KMS-11 (cell line): ENCODE results near the gene DNAJA1.

ENCODE experiments used
- H2AFZ ChIP-seq: fragments of 200-600 bp; sonication (generic); 2 replicates; pipeline ENCODE4 v1.6.1; 2016; ENCODE audit warnings: antibody characterized with exemption, mixed run types, low read depth
- H3K27ac ChIP-seq: fragments of 200-600 bp; sonication (generic); 2 replicates; pipeline ENCODE4 v1.6.1; 2016; ENCODE audit warnings: mild to moderate bottlenecking, mixed run types
- H3K27me3 ChIP-seq: fragments of 200-600 bp; sonication (generic); 2 replicates; pipeline ENCODE4 v1.6.1; 2017; ENCODE audit warnings: mild to moderate bottlenecking, low read depth, mixed run types, moderate library complexity; ENCODE audit not compliant: insufficient read depth
- H3K36me3 ChIP-seq: fragments of 200-600 bp; sonication (generic); 2 replicates; pipeline ENCODE4 v1.6.1; 2017; ENCODE audit warnings: mild to moderate bottlenecking, mixed run types; ENCODE audit not compliant: insufficient read depth
- H3K4me1 ChIP-seq: fragments of 200-600 bp; sonication (generic); 2 replicates; pipeline ENCODE4 v1.6.1; 2016; ENCODE audit warnings: mild to moderate bottlenecking, low read depth, mixed run types; ENCODE audit not compliant: poor library complexity, severe bottlenecking
- H3K4me2 ChIP-seq: fragments of 200-600 bp; sonication (generic); 2 replicates; pipeline ENCODE4 v1.7.0; 2016; ENCODE audit warnings: mild to moderate bottlenecking, mixed run types
- H3K4me3 ChIP-seq: fragments of 200-600 bp; sonication (generic); IDR thresholded peaks from 2 replicates; pipeline ENCODE4 v1.6.1; 2017; ENCODE audit warnings: low read depth, low read length, mixed read lengths; ENCODE audit not compliant: insufficient read depth
- H3K79me2 ChIP-seq: fragments of 200-600 bp; sonication (generic); 2 replicates; pipeline ENCODE4 v1.6.1; 2016; ENCODE audit warnings: low read depth, mixed run types; ENCODE audit not compliant: insufficient read depth
- H3K9ac ChIP-seq: fragments of 200-600 bp; sonication (generic); 2 replicates; pipeline ENCODE4 v1.6.1; 2016; ENCODE audit warnings: mild to moderate bottlenecking, mixed run types
- H4K20me1 ChIP-seq: fragments of 200-600 bp; sonication (generic); 2 replicates; pipeline ENCODE4 v1.6.1; 2016; ENCODE audit warnings: mild to moderate bottlenecking, mixed run types; ENCODE audit not compliant: insufficient read depth
- TF ChIP-seq, protein P1 (sequence below): fragments of 200-600 bp; sonication (generic); conservative IDR thresholded peaks from 2 replicates; pipeline ENCODE4 v1.6.1; 2017; ENCODE audit warnings: low read depth, mild to moderate bottlenecking, antibody characterized with exemption, low read length, moderate library complexity, mixed read lengths

Gene DNAJA1

DNA sequence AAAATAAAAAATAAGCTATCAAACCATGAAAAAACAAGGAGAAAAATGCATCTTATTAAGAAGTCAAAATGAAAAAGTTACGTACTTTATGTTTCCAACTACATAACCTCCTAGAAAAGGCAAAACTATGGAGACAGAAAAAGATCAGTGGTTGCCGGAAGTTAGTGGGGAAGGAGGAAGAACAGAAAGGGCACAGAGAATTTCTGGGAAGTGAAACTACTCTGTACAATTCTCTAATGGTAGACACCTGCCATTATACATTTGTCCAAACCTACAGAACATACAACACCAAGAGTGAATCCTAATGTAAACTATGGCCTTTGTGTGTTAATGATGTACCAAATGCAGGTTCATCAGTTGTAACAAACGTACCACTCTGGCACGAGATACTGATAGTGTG is 26.1 kb downstream of the DNAJA1 start:
- Histone ChIP-seq H3K4me2 (no peak overlapping the region), H3K27ac (no peak overlapping the region), H3K79me2 (no peaks in the 10 kb centered on the region), H3K4me1 (no peaks in the 10 kb centered on the region), H3K36me3 (no peaks in the 10 kb centered on the region; the same call in 1 of the 2 replicates), H3K4me3 (no peak overlapping the region), H2AFZ (no peak overlapping the region), H3K27me3 (no peaks in the 10 kb centered on the region), H4K20me1 (no peaks in the 10 kb centered on the region), H3K9ac (no peak overlapping the region)
- TF ChIP-seq, protein P1, sequence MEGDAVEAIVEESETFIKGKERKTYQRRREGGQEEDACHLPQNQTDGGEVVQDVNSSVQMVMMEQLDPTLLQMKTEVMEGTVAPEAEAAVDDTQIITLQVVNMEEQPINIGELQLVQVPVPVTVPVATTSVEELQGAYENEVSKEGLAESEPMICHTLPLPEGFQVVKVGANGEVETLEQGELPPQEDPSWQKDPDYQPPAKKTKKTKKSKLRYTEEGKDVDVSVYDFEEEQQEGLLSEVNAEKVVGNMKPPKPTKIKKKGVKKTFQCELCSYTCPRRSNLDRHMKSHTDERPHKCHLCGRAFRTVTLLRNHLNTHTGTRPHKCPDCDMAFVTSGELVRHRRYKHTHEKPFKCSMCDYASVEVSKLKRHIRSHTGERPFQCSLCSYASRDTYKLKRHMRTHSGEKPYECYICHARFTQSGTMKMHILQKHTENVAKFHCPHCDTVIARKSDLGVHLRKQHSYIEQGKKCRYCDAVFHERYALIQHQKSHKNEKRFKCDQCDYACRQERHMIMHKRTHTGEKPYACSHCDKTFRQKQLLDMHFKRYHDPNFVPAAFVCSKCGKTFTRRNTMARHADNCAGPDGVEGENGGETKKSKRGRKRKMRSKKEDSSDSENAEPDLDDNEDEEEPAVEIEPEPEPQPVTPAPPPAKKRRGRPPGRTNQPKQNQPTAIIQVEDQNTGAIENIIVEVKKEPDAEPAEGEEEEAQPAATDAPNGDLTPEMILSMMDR = no peak

DNA sequence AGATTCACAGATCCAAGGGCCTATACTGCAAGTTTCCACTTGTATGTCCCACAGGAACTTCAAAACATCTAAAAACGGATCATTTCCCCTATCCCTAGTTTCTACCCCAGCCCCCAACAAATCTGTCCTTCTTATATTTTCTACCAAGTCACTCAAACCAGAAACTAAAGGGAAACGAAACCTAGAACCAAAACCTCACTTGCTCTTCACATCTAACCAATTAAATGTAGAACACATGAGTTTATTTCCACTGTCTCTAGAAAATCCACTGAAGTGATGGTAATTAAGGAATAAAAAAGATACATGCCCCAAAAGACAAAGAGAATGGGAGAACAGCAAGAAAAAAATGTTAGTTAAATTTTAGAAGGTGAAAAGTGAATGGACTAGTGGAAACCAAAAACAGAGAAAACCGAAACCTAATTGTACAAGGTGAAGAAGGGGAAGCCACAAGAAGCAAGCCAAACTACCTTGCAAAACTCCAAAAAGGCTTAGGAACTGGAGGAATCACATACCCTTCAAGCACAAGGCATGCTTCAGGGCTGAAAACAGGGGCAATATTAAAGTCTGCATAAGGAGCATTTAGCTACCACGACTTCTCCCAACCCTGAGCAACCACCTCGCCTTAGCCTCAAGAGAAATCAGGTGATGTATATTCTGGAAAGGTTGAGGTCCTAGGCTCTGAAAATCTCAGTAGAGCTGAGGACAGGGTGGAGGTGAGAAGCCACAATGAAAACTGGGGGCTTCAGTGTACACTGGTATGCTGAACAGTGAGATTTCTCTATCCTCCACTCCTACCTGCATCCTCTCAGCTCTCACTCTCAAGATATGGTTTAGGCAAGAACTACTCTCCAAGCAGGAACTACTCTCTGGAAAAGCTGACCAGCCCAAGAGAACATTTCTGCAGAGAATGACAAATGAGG is 40.3 kb downstream of the DNAJA1 start:
- no peaks in the 10 kb centered on the region for H3K27me3 ChIP-seq
- H3K9ac ChIP-seq = no peak overlapping the region
- no peaks in the 10 kb centered on the region for H3K79me2 ChIP-seq
- peaks cover 23% of the 10 kb centered on the region for H3K4me1 ChIP-seq
- H3K36me3 ChIP-seq = peaks cover 17% of the 10 kb centered on the region
- TF ChIP-seq, protein P1 = no peak
- no peak overlapping the region for H3K4me3 ChIP-seq
- peak overlapping the region; percentile 13 for H3K4me2 ChIP-seq
- 0 out of 2 replicates have a peak, but pooled peaks cover 5% of the 10 kb centered on the region for H4K20me1 ChIP-seq
- H3K27ac ChIP-seq = peak overlapping the region; percentile 3; the same call in 1 of the 2 replicates
- H2AFZ ChIP-seq = no peak overlapping the region

GRCh38 chr9:33068991-33069390 is 43.9 kb downstream of the DNAJA1 start:
- H3K9ac ChIP-seq = no peak overlapping the region
- no peak overlapping the region for H3K4me2 ChIP-seq
- TF ChIP-seq, protein P1 = no peak
- H3K79me2 ChIP-seq = peaks cover 20% of the 10 kb centered on the region; the same call in 1 of the 2 replicates
- H3K27me3 ChIP-seq = no peaks in the 10 kb centered on the region
- peaks cover 23% of the 10 kb centered on the region for H3K4me1 ChIP-seq
- no peak overlapping the region for H3K4me3 ChIP-seq
- H3K36me3 ChIP-seq = peaks cover 12% of the 10 kb centered on the region; the same call in 1 of the 2 replicates
- no peak overlapping the region for H3K27ac ChIP-seq
- H2AFZ ChIP-seq = no peak overlapping the region
- H4K20me1 ChIP-seq = 0 out of 2 replicates have a peak, but pooled peaks cover 5% of the 10 kb centered on the region

GRCh38 chr9:33076046-33077004 is 51.3 kb downstream of the DNAJA1 start, which contains the start of gene SMU1:
TSS of gene SMU1 (minus strand) at chr9:33076674. CDS start at chr9:33076608, 66 bp downstream.
- Histone ChIP-seq H4K20me1 (no peaks in the 10 kb centered on the region), H3K79me2 (peaks cover 38% of the 10 kb centered on the region), H3K27me3 (no peaks in the 10 kb centered on the region), H3K4me2 (peak within 1 kb of the TSS; percentile 77), H3K4me1 (peaks cover 16% of the 10 kb centered on the region), H3K27ac (peak within 1 kb of the TSS; percentile 74), H3K4me3 (no peak within 1 kb of the TSS), H2AFZ (peak within 1 kb of the TSS; percentile 75), H3K36me3 (peaks cover 3% of the 10 kb centered on the region; the same call in 1 of the 2 replicates), H3K9ac (peak within 1 kb of the TSS; percentile 87)
- TF ChIP-seq, protein P1 = no peak
